Measurements from ENCODE around the gene JARID2.

- TF ChIP-seq, protein P1, sequence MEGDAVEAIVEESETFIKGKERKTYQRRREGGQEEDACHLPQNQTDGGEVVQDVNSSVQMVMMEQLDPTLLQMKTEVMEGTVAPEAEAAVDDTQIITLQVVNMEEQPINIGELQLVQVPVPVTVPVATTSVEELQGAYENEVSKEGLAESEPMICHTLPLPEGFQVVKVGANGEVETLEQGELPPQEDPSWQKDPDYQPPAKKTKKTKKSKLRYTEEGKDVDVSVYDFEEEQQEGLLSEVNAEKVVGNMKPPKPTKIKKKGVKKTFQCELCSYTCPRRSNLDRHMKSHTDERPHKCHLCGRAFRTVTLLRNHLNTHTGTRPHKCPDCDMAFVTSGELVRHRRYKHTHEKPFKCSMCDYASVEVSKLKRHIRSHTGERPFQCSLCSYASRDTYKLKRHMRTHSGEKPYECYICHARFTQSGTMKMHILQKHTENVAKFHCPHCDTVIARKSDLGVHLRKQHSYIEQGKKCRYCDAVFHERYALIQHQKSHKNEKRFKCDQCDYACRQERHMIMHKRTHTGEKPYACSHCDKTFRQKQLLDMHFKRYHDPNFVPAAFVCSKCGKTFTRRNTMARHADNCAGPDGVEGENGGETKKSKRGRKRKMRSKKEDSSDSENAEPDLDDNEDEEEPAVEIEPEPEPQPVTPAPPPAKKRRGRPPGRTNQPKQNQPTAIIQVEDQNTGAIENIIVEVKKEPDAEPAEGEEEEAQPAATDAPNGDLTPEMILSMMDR (conservative IDR thresholded peaks at IDR 0.05 in 1 of 2, IDR thresholded peaks at IDR 0.05 in 1 of 2; ENCODE audit: extremely low read depth in 1 of 2, insufficient read depth in 1 of 2, low read depth in 1 of 2, low read length in 2 of 2): no peak
- no peak for TF ChIP-seq EZH2 (IDR thresholded peaks at IDR 0.05; ENCODE audit: borderline replicate concordance, low read length)
Measured at GRCh38 chr6:15389084-15389764, 143.4 kb downstream of the JARID2 start.

Measured in mammary epithelial cell (primary cell).